Measurements from ENCODE around the gene PTPN4.
"Not testable (repeated sequence)": the region's sequence is repeated elsewhere in the genome, so short reads cannot be mapped to it uniquely, and the experiment has no call there.

The PTPN4 gene

DNA sequence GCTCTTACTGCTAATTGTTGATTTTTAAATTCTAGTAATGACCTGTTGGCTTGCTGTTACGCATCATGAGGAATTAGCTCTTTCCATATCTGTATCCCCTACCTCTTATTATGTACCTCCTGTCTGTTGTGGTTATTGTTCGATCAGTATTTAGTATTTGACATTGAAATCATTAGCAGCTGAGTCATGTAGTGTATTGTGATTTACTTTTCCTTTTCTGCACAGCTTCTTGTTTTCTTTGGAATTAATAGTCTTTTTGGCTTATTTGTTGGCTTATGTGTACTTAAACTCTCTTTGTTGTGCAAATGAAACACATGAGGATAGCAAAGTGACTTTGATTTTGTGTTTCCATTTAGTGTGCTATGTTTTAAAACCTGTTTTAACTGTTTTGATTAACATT lies 257.5 kb downstream of the PTPN4 start:
- no peak for DNase-seq (ENCODE audit: low spot score)

DNA sequence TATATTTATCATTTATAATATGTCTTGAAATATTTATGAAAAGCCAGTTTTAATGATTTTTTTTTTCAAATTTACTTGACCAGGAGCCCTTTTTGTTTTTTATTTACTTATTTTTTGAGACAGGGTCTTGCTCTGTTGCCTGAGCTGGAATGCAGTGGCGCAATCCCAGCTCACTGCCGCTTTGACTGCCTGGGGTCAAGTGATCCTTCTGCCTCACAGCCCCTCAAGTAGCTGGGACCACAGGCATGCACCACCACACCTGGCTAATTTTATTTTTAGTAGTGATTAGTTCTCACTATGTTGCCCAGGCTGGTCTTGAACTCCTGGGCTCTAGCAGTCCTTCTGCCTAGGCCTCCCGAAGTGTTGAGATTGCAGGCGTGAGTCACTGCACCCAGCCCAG lies 258.8 kb downstream of the PTPN4 start:
- no peak for DNase-seq (ENCODE audit: low spot score)

DNA sequence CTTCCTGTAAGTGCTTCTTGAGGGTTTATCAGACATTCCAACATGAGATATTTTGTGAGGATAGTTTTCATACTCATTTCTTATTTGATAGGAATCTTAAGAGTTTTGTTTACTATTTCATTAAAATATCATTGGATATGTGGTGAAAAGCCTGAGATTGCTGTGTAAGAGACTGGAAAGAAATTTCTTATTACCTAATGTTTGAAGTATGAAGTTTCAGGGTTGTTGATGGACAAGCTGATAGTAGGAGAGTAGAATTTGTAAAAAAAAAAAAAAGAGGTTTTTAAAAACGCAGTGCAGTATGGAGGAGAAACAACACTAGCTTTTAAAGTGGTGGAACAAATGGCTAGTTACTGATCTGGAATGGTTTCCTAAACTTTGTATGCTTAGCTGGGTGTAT lies 260.8 kb downstream of the PTPN4 start:
- no peak for DNase-seq (ENCODE audit: low spot score)

DNA sequence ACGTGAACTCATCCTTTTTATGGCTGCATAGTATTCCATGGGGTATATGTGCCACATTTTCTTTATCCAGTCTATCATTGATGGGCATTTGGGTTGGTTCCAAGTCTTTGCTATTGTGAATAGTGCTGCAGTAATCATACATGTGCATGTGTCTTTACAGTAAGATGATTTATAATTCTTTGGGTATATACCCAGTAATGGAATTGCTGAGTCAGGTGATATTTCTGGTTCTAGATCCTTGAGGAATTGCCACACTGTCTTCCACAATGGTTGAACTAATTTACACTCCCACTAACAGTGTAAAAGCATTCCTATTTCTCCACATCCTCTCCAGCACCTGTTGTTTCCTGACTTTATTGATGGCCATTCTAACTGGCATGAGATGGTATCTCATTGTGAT lies 262.8 kb downstream of the PTPN4 start:
- DNase-seq (ENCODE audit: low spot score) = not testable (repeated sequence)

DNA sequence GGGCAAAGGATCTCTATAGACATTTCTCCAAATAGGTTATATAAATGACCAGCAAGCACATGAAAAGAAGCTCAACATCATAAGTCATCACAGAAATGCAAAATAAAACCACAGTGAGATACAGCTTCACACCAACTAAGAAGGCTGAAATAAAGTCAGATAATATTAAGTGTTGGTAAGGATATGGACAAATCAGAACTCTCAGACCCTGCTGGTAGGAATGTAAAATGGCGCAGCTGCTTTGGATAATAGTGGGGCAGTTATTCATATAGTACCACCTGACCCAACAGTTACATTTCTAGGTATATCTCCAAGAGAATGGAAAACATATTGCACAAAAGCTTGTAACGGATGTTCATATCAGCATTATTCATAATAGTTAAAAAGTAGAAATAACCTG lies 267.2 kb downstream of the PTPN4 start:
- no peak for DNase-seq (ENCODE audit: low spot score)

DNA sequence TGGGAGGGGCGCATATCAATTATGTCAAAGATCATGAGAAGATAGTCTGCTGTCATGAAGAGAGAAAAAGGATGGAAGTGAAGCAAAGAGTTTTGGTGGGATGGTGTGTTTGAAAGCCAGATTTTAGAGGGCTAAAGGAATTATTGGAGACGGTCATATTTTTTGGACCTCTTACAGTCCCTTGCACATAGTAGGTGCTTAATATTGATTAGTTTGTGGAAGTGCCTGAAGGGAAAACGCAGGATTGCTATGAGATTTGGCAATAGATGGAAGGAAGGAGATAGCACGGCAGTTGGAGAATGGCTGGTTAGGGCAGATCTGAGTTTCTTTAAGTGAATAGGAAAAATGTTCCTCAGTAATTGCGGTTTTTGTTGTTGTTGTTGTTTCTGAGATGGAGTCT lies 269.1 kb downstream of the PTPN4 start:
- no peak for DNase-seq (ENCODE audit: low spot score)

DNA sequence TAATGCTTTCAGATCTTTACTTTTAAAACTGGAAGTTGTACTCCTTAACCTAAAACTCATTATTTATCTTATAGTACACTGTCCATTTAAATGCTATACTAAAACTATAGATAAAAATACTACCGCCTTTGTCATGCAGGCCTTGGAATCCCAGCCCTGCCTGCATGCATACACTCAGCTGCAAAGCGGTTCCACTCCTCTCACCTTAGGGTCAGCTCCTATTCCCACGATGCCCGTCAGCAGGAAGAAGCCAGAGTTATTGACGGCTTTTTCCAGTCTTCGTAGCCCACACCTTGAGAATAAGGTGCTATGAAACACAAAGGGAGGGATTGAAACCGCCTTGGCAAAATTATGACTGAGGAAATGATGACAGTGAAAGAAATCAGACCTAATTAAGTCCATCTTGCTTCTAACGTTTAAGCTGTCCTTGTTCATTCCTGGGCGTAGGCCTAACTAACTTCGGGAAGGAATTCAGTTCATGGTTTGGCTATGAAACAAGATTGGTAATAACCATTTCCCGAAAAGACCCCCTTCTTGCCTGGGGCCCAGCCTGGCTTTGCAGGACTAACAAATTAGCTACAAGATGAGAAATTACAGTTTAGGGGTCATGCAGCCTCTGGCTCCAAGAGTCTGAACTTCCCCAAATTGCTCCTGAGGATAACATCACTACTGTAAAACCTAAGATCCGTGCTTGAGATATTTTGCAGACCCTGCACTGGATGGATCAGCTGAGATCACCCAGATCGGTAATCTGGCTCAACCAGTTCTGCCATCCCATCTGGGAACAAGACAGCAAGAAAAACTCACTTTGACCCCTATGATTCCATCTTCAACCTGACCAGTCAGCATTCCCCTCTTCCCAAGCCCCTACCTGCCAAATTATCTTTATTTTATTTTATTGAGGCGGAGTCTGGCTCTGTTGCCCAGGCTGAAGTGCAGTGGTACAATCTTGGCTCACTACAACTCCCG lies 270.2 kb downstream of the PTPN4 start:
- no peak for DNase-seq (ENCODE audit: low spot score)

DNA sequence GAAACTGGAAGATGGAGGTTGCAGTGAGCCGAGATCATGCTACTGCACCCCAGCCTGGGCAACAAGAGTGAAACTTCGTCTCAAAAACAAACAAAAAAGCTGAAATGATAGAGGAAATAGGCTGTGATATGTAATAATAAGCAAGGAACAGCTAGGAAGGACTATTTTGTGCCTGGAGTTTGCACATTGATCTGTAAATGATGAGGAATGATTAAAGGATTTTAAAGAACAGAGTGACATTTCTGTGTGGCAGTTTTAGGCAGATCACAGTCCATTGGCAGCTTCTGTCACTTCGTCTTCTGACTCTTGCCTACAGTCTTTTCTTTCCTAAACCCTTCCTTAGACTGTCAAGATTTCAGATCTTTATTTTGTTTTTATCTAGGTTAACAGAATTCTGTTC lies 272.6 kb downstream of the PTPN4 start:
- DNase-seq (ENCODE audit: low spot score) = no peak

All from LoVo (cell line).